Vagina (tissue), 2 donors: ENCODE results near the gene SCYGR8. TPM values are rescaled to one million over a fixed set of nuclear protein-coding genes. Genes with fewer than 3 reads are reported as not detected.
A peak's percentile ranks its signal among the peaks of the same experiment; 100 is the strongest.

ENCODE experiments used
- DNase-seq, 2 donors: peaks; one replicate each; pipeline ENCODE4 v3.0.0-alpha.2; 2017; ENCODE audit errors: extremely low spot score in 2 of 2
- H3K27ac ChIP-seq: fragments of 200-600 bp; sonication (generic); one replicate; pipeline ENCODE4 v1.5.1; 2019
- H3K27me3 ChIP-seq: fragments of 200-600 bp; sonication (generic); one replicate; pipeline ENCODE4 v1.5.1; 2019
- H3K36me3 ChIP-seq, 2 donors: fragments of 200-600 bp; sonication (generic); one replicate each; pipeline ENCODE4 v1.5.1; 2017 to 2019
- H3K4me1 ChIP-seq: fragments of 200-600 bp; sonication (generic); one replicate; pipeline ENCODE4 v1.5.1; 2019
- H3K4me3 ChIP-seq, 2 donors: fragments of 200-600 bp; sonication (generic); 1 replicate in 1 of 2; 2 replicates in 1 of 2; pipeline ENCODE4 v1.5.1; 2016 to 2019
- H3K9me3 ChIP-seq: fragments of 200-600 bp; sonication (generic); one replicate; pipeline ENCODE4 v1.5.1; 2019
- CTCF ChIP-seq, 3 experiments: fragments of 450-650 bp in 2 of 3; fragments of 200-600 bp in 1 of 3; sonication (generic) in 1 of 3; IDR thresholded peaks; one replicate each; pipeline ENCODE4 v1.5.1; 2017 to 2019; ENCODE audit warnings: antibody characterized with exemption in 3 of 3, mild to moderate bottlenecking in 2 of 3, moderate library complexity in 2 of 3
- POLR2A ChIP-seq, 2 donors: fragments of 450-650 bp; IDR thresholded peaks; one replicate each; pipeline ENCODE4 v1.6.1; 2017; ENCODE audit warnings: antibody characterized with exemption in 2 of 2, mild to moderate bottlenecking in 2 of 2, moderate library complexity in 2 of 2
- POLR2AphosphoS5 ChIP-seq, 2 donors: sonication (generic); formaldehyde crosslinking; IDR thresholded peaks; one replicate each; pipeline ENCODE4 v1.9.0; 2017; ENCODE audit warnings: antibody characterized with exemption in 2 of 2, mild to moderate bottlenecking in 2 of 2, low read depth in 1 of 2; ENCODE audit not compliant: insufficient read depth in 1 of 2
- intact Hi-C: fragments of 100-400 bp; cut with DNase I; formaldehyde crosslinking; loops from one replicate; pipeline ENCODE4 v1.15.1; 2023
- total RNA-seq: library from RNA; depleted of rRNA; stranded (reverse); fragments of >200 nt; gene quantifications from one replicate; pipeline ENCODE4 v1.2.3, GENCODE V29; 2016

SCYGR8 gene
- total RNA-seq, 1 donor from 2014 or later, result not detected

- Histone ChIP-seq H3K27ac (no peak overlapping the region), H3K9me3 (no peaks in the 10 kb centered on the region), H3K27me3 (no peaks in the 10 kb centered on the region), H3K4me1 (peaks cover 8% of the 10 kb centered on the region), H3K4me3 (no peak overlapping the region), H3K36me3 (no peaks in the 10 kb centered on the region)
- intact Hi-C loops, result no loop called here
- no peak for DNase-seq
- TF ChIP-seq CTCF (IDR thresholded peaks at IDR 0.05) (no peak), POLR2A (IDR thresholded peaks at IDR 0.05) (no peak), POLR2AphosphoS5 (IDR thresholded peaks at IDR 0.05; ENCODE audit: insufficient read depth in 1 of 2, low read depth in 1 of 2) (no peak)
These were observed 16.2 kb downstream of the SCYGR8 start for GRCh38 chr2:227761740-227762476.

GRCh38 chr2:227765788-227766372, 20.2 kb downstream of the SCYGR8 start:
- no peak for DNase-seq
- TF ChIP-seq POLR2AphosphoS5 (IDR thresholded peaks at IDR 0.05; ENCODE audit: insufficient read depth in 1 of 2, low read depth in 1 of 2) (no peak), CTCF (IDR thresholded peaks at IDR 0.05) (no peak), POLR2A (IDR thresholded peaks at IDR 0.05) (no peak)
- intact Hi-C loops, result loop anchor here (5.0 kb wide), 1 partner anchor 109 kb away; no protein-coding TSS in a partner anchor
- Histone ChIP-seq H3K4me1 (peaks cover 8% of the 10 kb centered on the region), H3K27me3 (no peaks in the 10 kb centered on the region), H3K9me3 (no peaks in the 10 kb centered on the region), H3K36me3 (no peaks in the 10 kb centered on the region), H3K27ac (no peak overlapping the region), H3K4me3 (no peak overlapping the region)

GRCh38 chr2:227766373-227766883, 20.7 kb downstream of the SCYGR8 start:
- Histone ChIP-seq H3K4me3 (no peak overlapping the region), H3K36me3 (no peaks in the 10 kb centered on the region), H3K27me3 (no peaks in the 10 kb centered on the region), H3K9me3 (no peaks in the 10 kb centered on the region), H3K27ac (no peak overlapping the region), H3K4me1 (peaks cover 7% of the 10 kb centered on the region)
- intact Hi-C loops, result loop anchor here (5.0 kb wide), 1 partner anchor 109 kb away; no protein-coding TSS in a partner anchor
- no peak for DNase-seq
- peak; percentile 51 to 89 (median 86) for TF ChIP-seq CTCF (IDR thresholded peaks at IDR 0.05)
- TF ChIP-seq POLR2AphosphoS5 (IDR thresholded peaks at IDR 0.05; ENCODE audit: insufficient read depth in 1 of 2, low read depth in 1 of 2), result peak; percentile 15 to 37
- TF ChIP-seq POLR2A (IDR thresholded peaks at IDR 0.05), result no peak

DNA sequence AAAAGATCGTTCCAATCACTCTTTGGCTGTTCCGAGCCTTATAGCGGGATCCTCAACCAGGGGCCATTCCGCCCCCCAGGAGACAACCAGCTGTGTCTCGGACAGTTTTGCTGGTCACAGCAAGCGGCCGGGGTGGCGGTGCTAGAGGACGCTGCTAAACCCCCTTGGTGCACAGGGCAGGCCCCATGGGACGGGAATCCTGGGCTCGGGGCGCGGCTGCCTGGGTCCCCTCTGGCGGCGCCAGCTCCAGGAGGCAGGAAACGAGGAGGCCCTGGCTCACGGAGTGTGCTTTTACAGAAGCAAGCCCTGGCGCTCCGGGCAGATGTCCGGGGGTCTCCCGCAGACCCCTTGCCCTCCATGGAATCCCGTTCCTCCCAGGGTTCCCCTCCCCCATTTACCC, 22.1 kb downstream of the SCYGR8 start:
- H3K36me3 ChIP-seq, result no peaks in the 10 kb centered on the region
- no peaks in the 10 kb centered on the region for H3K27me3 ChIP-seq
- TF ChIP-seq CTCF (IDR thresholded peaks at IDR 0.05) (no peak), POLR2AphosphoS5 (IDR thresholded peaks at IDR 0.05; ENCODE audit: insufficient read depth in 1 of 2, low read depth in 1 of 2) (no peak), POLR2A (IDR thresholded peaks at IDR 0.05) (no peak)
- no peaks in the 10 kb centered on the region for H3K9me3 ChIP-seq
- DNase-seq, result no peak
- no peak overlapping the region for H3K4me3 ChIP-seq
- H3K4me1 ChIP-seq, result no peaks in the 10 kb centered on the region
- H3K27ac ChIP-seq, result no peak overlapping the region
- intact Hi-C loops, result loop anchor here (5.0 kb wide), 1 partner anchor 111 kb away; no protein-coding TSS in a partner anchor
